Measurements from ENCODE around the gene ABL2.
A peak's percentile ranks its signal among the peaks of the same experiment; 100 is the strongest.

Gene ABL2

GRCh38 chr1:179090923-179091322, 138.6 kb downstream of the ABL2 start:
- Mint-ChIP-seq H3K27me3 (no peaks in the 10 kb centered on the region), H3K27ac (ENCODE audit: low read depth) (peak overlapping the region; percentile 25), H3K9me3 (no peaks in the 10 kb centered on the region), H3K36me3 (ENCODE audit: insufficient read depth) (peaks cover 21% of the 10 kb centered on the region), H3K4me1 (peaks cover 5% of the 10 kb centered on the region), H3K4me3 (no peak overlapping the region)
- DNase-seq (ENCODE audit: low spot score in 2 of 2) (no peak), ATAC-seq (replicated peaks; ENCODE audit: extremely low read depth, poor library complexity, severe bottlenecking) (no peak)

- H3K4me1 Mint-ChIP-seq, result peaks cover 5% of the 10 kb centered on the region
- peak overlapping the region; percentile 25 for H3K27ac Mint-ChIP-seq (ENCODE audit: low read depth)
- H3K4me3 Mint-ChIP-seq, result no peak overlapping the region
- no peaks in the 10 kb centered on the region for H3K27me3 Mint-ChIP-seq
- ATAC-seq (replicated peaks; ENCODE audit: extremely low read depth, poor library complexity, severe bottlenecking) (no peak), DNase-seq (ENCODE audit: low spot score in 2 of 2) (no peak)
- no peaks in the 10 kb centered on the region for H3K9me3 Mint-ChIP-seq
- peaks cover 21% of the 10 kb centered on the region for H3K36me3 Mint-ChIP-seq (ENCODE audit: insufficient read depth)
Observed at GRCh38 chr1:179090522-179090921, 139.0 kb downstream of the ABL2 start.

- DNase-seq (ENCODE audit: low spot score in 2 of 2) (no peak), ATAC-seq (replicated peaks; ENCODE audit: extremely low read depth, poor library complexity, severe bottlenecking) (no peak)
- H3K4me1 Mint-ChIP-seq, result peaks cover 5% of the 10 kb centered on the region
- H3K4me3 Mint-ChIP-seq, result no peak overlapping the region
- H3K27me3 Mint-ChIP-seq, result no peaks in the 10 kb centered on the region
- H3K36me3 Mint-ChIP-seq (ENCODE audit: insufficient read depth), result peaks cover 21% of the 10 kb centered on the region
- no peak overlapping the region for H3K27ac Mint-ChIP-seq (ENCODE audit: low read depth)
- H3K9me3 Mint-ChIP-seq, result no peaks in the 10 kb centered on the region
Observed at GRCh38 chr1:179089827-179090482, 139.5 kb downstream of the ABL2 start.

GRCh38 chr1:179087665-179088064, 141.8 kb downstream of the ABL2 start:
- ATAC-seq (replicated peaks; ENCODE audit: extremely low read depth, poor library complexity, severe bottlenecking) (no peak), DNase-seq (ENCODE audit: low spot score in 2 of 2) (no peak)
- no peak overlapping the region for H3K27ac Mint-ChIP-seq (ENCODE audit: low read depth)
- H3K9me3 Mint-ChIP-seq, result no peaks in the 10 kb centered on the region
- H3K36me3 Mint-ChIP-seq (ENCODE audit: insufficient read depth), result peaks cover 18% of the 10 kb centered on the region
- H3K4me1 Mint-ChIP-seq, result peaks cover 14% of the 10 kb centered on the region
- H3K27me3 Mint-ChIP-seq, result no peaks in the 10 kb centered on the region
- H3K4me3 Mint-ChIP-seq, result no peak overlapping the region

- H3K27me3 Mint-ChIP-seq, result no peaks in the 10 kb centered on the region
- DNase-seq (ENCODE audit: low spot score in 2 of 2) (no peak), ATAC-seq (replicated peaks; ENCODE audit: extremely low read depth, poor library complexity, severe bottlenecking) (no peak)
- peak overlapping the region; percentile 96 for H3K27ac Mint-ChIP-seq (ENCODE audit: low read depth)
- peaks cover 17% of the 10 kb centered on the region for H3K36me3 Mint-ChIP-seq (ENCODE audit: insufficient read depth)
- H3K4me1 Mint-ChIP-seq, result peaks cover 25% of the 10 kb centered on the region
- no peaks in the 10 kb centered on the region for H3K9me3 Mint-ChIP-seq
- peak overlapping the region; percentile 95 for H3K4me3 Mint-ChIP-seq
Observed at GRCh38 chr1:179083533-179083932, 145.9 kb downstream of the ABL2 start.

GRCh38 chr1:179082999-179083335, 146.5 kb downstream of the ABL2 start:
- Mint-ChIP-seq H3K36me3 (ENCODE audit: insufficient read depth) (peaks cover 17% of the 10 kb centered on the region), H3K4me3 (peak overlapping the region; percentile 95), H3K27me3 (no peaks in the 10 kb centered on the region), H3K27ac (ENCODE audit: low read depth) (peak overlapping the region; percentile 96), H3K4me1 (peaks cover 25% of the 10 kb centered on the region), H3K9me3 (no peaks in the 10 kb centered on the region)
- DNase-seq (ENCODE audit: low spot score in 2 of 2), result no peak
- no peak for ATAC-seq (replicated peaks; ENCODE audit: extremely low read depth, poor library complexity, severe bottlenecking)

GRCh38 chr1:179082333-179082998, 147.0 kb downstream of the ABL2 start:
- no peaks in the 10 kb centered on the region for H3K9me3 Mint-ChIP-seq
- peaks cover 17% of the 10 kb centered on the region for H3K36me3 Mint-ChIP-seq (ENCODE audit: insufficient read depth)
- no peaks in the 10 kb centered on the region for H3K27me3 Mint-ChIP-seq
- H3K4me3 Mint-ChIP-seq, result peak overlapping the region; percentile 95
- peaks cover 25% of the 10 kb centered on the region for H3K4me1 Mint-ChIP-seq
- peak overlapping the region; percentile 96 for H3K27ac Mint-ChIP-seq (ENCODE audit: low read depth)
- ATAC-seq (replicated peaks; ENCODE audit: extremely low read depth, poor library complexity, severe bottlenecking) (peak; percentile 20), DNase-seq (ENCODE audit: low spot score in 2 of 2) (peak in 1 of 2 donors; percentile 16)

- Mint-ChIP-seq H3K4me3 (peak within 1 kb of the TSS; percentile 95), H3K27ac (ENCODE audit: low read depth) (peak within 1 kb of the TSS; percentile 96), H3K9me3 (no peaks in the 10 kb centered on the region), H3K4me1 (peaks cover 25% of the 10 kb centered on the region), H3K27me3 (no peaks in the 10 kb centered on the region), H3K36me3 (ENCODE audit: insufficient read depth) (peaks cover 14% of the 10 kb centered on the region)
- ATAC-seq (replicated peaks; ENCODE audit: extremely low read depth, poor library complexity, severe bottlenecking), result peak; percentile 69
- DNase-seq (ENCODE audit: low spot score in 2 of 2), result peak; percentile 53 to 63
Observed at GRCh38 chr1:179081687-179082332, 147.7 kb downstream of the ABL2 start, which contains the start of gene TOR3A. Gene TOR3A (plus strand): TSS chr1:179082070. CDS start chr1:179082129, 59 bp downstream.

GRCh38 chr1:179080866-179081686, 148.4 kb downstream of the ABL2 start:
- Mint-ChIP-seq H3K27ac (ENCODE audit: low read depth) (peak overlapping the region; percentile 96), H3K4me1 (peaks cover 25% of the 10 kb centered on the region), H3K4me3 (peak overlapping the region; percentile 95), H3K36me3 (ENCODE audit: insufficient read depth) (peaks cover 11% of the 10 kb centered on the region), H3K27me3 (no peaks in the 10 kb centered on the region), H3K9me3 (no peaks in the 10 kb centered on the region)
- peak; percentile 17 to 37 for DNase-seq (ENCODE audit: low spot score in 2 of 2)
- peak; percentile 34 for ATAC-seq (replicated peaks; ENCODE audit: extremely low read depth, poor library complexity, severe bottlenecking)

- Mint-ChIP-seq H3K36me3 (ENCODE audit: insufficient read depth) (peaks cover 11% of the 10 kb centered on the region), H3K4me1 (peaks cover 25% of the 10 kb centered on the region), H3K4me3 (no peak overlapping the region), H3K27me3 (no peaks in the 10 kb centered on the region), H3K9me3 (no peaks in the 10 kb centered on the region), H3K27ac (ENCODE audit: low read depth) (no peak overlapping the region)
- ATAC-seq (replicated peaks; ENCODE audit: extremely low read depth, poor library complexity, severe bottlenecking) (no peak), DNase-seq (ENCODE audit: low spot score in 2 of 2) (peak; percentile 18 to 40)
Observed at GRCh38 chr1:179079113-179079761, 150.2 kb downstream of the ABL2 start.

- no peak overlapping the region for H3K27ac Mint-ChIP-seq (ENCODE audit: low read depth)
- H3K9me3 Mint-ChIP-seq, result no peaks in the 10 kb centered on the region
- no peak for ATAC-seq (replicated peaks; ENCODE audit: extremely low read depth, poor library complexity, severe bottlenecking)
- H3K4me1 Mint-ChIP-seq, result peaks cover 13% of the 10 kb centered on the region
- H3K36me3 Mint-ChIP-seq (ENCODE audit: insufficient read depth), result peaks cover 11% of the 10 kb centered on the region
- no peak overlapping the region for H3K4me3 Mint-ChIP-seq
- DNase-seq (ENCODE audit: low spot score in 2 of 2), result no peak
- no peaks in the 10 kb centered on the region for H3K27me3 Mint-ChIP-seq
Observed at GRCh38 chr1:179077396-179077795, 152.1 kb downstream of the ABL2 start.

GRCh38 chr1:179066471-179066870, 163.0 kb downstream of the ABL2 start:
- no peaks in the 10 kb centered on the region for H3K9me3 Mint-ChIP-seq
- no peak for DNase-seq (ENCODE audit: low spot score in 2 of 2)
- no peak overlapping the region for H3K27ac Mint-ChIP-seq (ENCODE audit: low read depth)
- peaks cover 21% of the 10 kb centered on the region for H3K36me3 Mint-ChIP-seq (ENCODE audit: insufficient read depth)
- no peak for ATAC-seq (replicated peaks; ENCODE audit: extremely low read depth, poor library complexity, severe bottlenecking)
- no peak overlapping the region for H3K4me3 Mint-ChIP-seq
- H3K4me1 Mint-ChIP-seq, result no peaks in the 10 kb centered on the region
- H3K27me3 Mint-ChIP-seq, result no peaks in the 10 kb centered on the region

Measured in central memory CD8-positive, alpha-beta T cell (primary cell).